HG03135 (cell line): ENCODE results near the gene EPB41L4B.

ENCODE experiments used
- ATAC-seq: cut with Tn5 transposase; IDR thresholded peaks from one replicate; pipeline ENCODE4 v1.9.1; 2021; ENCODE audit warnings: mild to moderate bottlenecking, moderate library complexity; ENCODE audit not compliant: unreplicated experiment

The EPB41L4B gene

DNA sequence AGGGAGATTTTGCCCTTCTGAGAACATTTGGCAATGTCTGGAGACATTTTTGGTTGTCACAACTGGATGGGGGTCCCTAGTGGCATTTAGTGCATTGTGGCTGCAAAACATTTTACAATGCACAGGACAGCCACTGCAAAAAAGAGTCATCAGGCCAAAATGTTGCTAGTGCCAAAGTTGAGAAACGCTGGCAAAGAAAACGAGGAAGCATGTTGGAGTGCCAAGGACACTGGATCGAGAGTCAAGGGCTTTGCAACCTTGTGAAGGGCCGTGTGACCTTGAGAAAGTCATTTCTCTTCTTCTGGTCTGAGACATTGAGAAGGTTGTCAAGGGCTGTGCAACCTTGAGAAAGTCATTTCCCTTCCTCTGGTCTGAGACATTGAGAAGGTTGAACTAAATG lies 108.1 kb downstream of the EPB41L4B start:
- ATAC-seq: no peak

- no peak for ATAC-seq
These were observed 114.2 kb downstream of the EPB41L4B start for GRCh38 chr9:109206670-109207069.

DNA sequence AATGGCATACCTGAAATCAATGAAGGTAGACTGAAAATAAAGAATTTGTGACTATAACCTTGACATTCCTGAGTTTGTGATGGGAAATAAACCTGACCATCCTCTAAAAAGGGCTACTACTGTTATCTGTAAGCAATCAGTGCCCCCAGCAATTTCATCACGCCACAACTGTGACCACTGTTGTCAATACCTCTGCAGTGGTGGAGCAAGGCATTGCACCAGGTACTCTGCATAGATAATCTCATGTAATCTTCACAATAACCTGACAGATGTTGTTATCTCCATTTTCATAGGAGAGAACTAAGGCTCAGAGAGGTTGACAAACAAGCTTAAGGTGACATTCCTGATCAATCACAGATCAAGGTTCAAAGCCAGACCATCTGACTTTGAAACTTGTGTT lies 115.3 kb downstream of the EPB41L4B start:
- ATAC-seq: no peak

DNA sequence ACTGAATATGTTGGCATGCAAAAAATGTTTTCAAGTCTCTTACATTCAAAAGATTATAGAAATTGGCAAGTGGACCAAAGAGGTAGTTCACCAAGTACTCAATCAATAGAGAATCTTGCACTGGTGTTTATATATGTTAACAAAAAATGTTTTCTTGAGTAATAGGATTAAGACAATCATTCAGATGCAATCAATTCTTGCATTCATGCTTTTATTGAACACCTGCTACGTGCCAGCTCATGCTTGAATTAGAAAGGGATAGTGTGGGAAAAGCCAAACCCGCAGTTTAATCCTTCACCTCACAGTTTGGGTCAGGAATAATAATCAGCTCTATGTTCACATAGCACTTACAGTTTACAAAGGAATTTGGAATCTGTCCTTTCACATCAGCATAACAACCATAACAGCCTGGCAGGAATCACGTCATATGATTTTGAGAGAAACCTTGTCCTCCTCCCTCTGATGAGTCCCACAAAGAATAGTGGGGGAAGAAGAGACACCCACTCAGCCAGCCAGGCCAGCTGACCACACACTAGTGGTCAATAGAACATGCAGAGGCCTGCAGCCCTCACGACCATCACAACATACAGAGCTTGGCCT lies 117.0 kb downstream of the EPB41L4B start:
- ATAC-seq: no peak

GRCh38 chr9:109199676-109200075 lies 121.2 kb downstream of the EPB41L4B start:
- no peak for ATAC-seq

- ATAC-seq: no peak
These were observed 122.0 kb downstream of the EPB41L4B start for GRCh38 chr9:109198736-109199382.

GRCh38 chr9:109193974-109194556 lies 126.8 kb downstream of the EPB41L4B start:
- ATAC-seq: no peak

GRCh38 chr9:109192732-109193361 lies 128.0 kb downstream of the EPB41L4B start:
- ATAC-seq: no peak

GRCh38 chr9:109191746-109192145 lies 129.1 kb downstream of the EPB41L4B start:
- ATAC-seq: no peak

GRCh38 chr9:109190151-109190550 lies 130.7 kb downstream of the EPB41L4B start:
- no peak for ATAC-seq

DNA sequence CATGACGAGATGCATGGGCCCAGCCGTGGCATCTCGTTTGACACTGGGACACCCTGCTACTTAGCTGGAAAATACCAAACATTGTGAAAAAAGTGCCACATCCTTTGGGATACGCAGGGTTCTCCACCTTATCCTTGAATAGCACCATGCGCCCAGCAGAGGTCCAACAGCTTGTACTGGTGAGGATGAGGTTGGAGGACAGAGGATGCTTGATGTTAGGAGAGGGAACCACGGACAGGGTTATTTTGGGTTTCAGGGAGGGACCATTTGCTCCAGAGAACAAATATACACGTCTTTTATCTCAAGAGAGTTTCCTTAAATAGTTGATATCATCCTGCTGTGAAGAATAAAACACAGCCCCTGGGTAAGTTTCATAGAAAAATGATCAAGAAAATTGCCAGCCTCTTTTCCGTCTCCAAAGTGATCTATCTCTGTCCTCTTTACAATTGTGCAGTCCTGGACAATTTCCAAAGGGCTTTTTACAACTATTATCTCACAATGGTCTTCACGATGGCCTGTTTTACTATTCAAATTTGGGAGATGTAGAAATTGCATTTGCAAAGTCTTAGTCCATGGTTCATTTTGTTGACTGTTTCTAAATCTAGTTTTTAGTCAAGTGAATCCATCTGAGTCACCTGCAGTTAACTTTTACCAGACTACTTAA lies 133.9 kb downstream of the EPB41L4B start:
- no peak for ATAC-seq

DNA sequence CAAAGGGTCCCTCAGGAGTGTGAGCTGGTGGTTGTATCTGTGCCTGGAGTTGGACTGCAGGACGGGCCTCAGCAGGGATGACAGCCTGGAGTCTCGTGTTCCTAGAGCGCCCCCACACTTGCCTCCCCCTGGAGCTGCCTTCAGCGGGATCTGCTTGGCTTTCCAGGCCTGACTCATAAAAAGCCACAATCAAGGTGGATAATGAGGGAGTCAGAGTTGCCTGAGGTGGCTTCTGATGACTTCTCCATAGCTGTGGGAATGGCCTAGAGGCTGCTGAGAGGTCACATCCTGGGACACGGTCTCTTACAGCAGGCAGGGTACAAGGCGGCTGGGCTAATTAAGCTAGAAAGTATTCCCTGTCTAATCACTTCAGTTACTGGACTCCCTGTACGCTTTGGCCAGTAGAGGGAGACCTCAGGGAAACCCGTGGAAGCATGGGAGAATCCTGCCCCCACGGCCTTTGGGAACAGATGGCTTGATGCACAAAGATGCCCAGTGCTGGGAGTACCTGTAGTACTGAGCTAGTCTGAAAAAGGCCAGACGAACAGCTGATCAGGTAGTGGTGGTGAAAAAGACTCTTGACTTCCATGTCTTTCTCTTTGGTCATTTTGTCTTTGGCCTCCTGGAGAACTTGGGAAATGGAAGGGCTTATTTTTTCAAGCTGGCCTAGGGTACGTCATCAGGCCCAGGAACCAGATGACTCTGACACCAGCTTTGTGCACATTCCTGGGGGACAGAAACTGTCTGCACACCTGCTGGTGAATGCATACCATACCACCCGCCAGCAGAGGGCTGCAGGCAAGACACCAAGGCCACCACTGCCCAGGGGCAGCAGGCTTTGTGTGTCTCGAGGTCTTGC lies 137.7 kb downstream of the EPB41L4B start:
- no peak for ATAC-seq

DNA sequence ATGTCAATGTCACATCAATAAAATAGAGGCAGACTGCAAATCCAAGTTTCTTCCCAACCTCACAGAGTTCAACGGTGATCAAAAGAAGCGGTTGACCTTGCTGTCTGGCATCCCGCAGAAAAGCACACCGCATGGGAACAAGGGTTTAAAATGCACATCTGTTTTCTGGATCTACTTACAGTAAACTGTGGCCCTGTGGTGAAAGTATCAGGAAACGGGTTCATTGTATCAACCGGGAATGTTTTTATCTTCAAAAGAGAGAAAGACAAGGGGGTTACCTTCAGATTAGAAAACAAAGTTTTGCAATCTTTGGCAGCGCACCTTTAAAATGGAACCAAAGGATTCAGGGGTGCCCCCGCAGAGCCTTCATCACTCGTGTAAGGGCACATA lies 138.3 kb downstream of the EPB41L4B start:
- no peak for ATAC-seq

DNA sequence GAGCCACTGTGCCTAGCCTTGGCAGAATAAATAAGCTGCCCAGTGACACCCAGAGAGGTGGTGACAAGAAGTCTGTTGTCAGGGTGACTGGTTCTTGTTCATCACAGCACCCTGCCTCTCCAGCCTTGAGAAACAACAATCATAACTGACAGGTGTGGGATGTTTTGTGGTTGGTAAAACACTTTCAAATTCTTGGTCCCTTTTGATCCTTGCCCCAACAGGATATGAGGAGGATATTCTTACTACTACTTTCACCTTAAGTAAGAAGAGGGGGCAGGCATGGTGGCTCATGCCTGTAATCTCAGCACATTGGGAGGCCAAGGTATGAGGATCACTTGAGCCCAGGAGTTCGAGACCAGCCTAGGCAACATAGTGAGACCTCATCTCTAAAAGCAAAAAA lies 139.6 kb downstream of the EPB41L4B start:
- peak; percentile 75 for ATAC-seq

DNA sequence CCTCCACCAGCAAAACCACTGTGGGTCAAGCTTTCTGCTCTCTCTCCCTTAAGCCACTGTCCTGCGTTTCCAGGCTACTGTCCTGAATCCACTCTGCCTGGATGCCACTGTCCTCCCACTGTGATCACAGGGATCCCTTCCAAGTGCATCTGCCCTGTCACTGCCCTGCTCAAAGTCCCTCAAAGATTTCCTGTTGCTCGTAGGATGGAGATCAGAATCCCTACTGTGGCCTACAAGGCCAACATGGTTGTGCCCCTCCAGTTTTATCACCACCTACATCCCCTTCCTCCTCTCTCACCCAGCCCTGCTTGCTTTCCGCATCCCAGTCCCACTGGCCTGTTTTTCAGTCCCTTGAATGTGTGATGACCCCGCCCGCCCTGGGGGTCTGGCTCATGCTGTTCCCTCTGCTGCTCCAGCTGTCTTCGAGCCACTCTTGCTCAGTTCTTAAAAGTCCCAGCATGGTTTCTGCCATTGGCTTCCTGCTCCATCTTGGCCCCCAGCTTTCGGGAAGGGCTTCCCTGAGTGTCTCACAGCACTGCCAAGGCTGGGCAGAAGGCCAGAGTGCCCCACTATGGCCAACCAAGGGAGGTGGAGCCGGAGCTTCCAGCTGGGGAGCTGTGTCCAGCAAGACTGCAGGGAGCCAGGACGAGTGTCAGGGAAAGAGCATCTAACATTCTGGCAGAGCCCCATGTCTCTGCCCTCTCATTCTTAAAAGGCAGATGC lies 140.9 kb downstream of the EPB41L4B start:
- no peak for ATAC-seq

DNA sequence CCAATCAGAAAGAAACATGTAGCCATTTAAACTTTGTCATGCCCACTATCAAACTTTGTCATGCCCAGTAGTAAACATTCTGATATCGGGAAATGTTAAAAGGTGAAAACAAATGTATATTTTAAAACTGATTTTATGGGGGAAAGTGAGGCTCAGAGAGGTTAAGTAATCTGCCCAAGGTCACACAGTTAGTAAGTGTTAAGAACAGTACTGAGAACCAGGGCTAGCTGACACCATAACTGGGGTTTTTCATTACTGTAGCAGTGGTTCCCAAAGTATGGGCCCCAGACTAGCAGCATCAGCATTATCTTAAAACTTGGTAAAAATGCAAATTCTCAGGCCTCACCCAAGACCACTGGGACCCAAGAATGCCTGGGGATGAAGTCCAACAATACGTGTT lies 143.9 kb downstream of the EPB41L4B start:
- ATAC-seq: no peak

DNA sequence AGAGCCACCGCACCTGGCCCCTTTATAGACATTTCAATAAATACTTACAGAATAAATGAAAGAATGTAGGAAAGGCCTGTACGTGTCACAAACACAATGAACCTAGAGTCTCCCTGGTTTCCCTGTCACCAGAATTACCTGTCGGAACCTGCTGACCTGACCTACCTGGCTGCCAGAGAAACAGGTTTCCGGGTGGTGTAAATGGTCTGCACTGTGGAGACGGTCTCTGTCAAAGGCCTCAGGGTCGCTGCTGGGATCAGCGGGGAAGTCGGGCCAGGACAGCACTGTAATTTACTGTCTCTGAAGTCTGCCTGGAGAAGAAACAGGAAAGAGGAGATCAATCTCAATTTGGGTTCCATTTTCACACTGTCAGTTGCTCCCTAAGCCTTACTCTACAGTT lies 144.5 kb downstream of the EPB41L4B start:
- no peak for ATAC-seq

GRCh38 chr9:109172935-109173334 lies 147.9 kb downstream of the EPB41L4B start:
- no peak for ATAC-seq

- ATAC-seq: no peak
These were observed 148.9 kb downstream of the EPB41L4B start for GRCh38 chr9:109171926-109172325.

- no peak for ATAC-seq
These were observed 152.7 kb downstream of the EPB41L4B start for GRCh38 chr9:109168170-109168569.
